Bronchial epithelial cell (primary cell): ENCODE results near the gene TSPOAP1. TPM values are rescaled to one million over a fixed set of nuclear protein-coding genes. Genes with fewer than 3 reads are reported as not detected.

Source experiments
- DNase-seq: peaks from one replicate; pipeline ENCODE4 v3.0.0-alpha.2; 2010; ENCODE audit warnings: low read depth
- FAIRE-seq: peaks from 2 replicates; lab custom pipeline; 2011; peaks lifted over from hg19 to GRCh38; lab: Jason Lieb, UNC
- H3K27me3 ChIP-seq: 2 replicates; pipeline ENCODE4 v1.5.1; 2011; ENCODE audit warnings: low read length; ENCODE audit not compliant: control insufficient read depth, insufficient read depth
- H3K36me3 ChIP-seq: 2 replicates; pipeline ENCODE4 v1.5.1; 2011; ENCODE audit warnings: low read length; ENCODE audit not compliant: control insufficient read depth, insufficient read depth
- H3K4me3 ChIP-seq: 2 replicates; pipeline ENCODE4 v1.5.1; 2011; ENCODE audit warnings: mild to moderate bottlenecking, low read depth, low read length, control low read depth
- CTCF ChIP-seq: IDR thresholded peaks from 2 replicates; pipeline ENCODE4 v1.5.1; 2011; ENCODE audit warnings: mild to moderate bottlenecking, moderate library complexity, low read length, control low read depth, inconsistent platforms; ENCODE audit not compliant: insufficient read depth, severe bottlenecking
- total RNA-seq: library from RNA; depleted of rRNA; stranded (reverse); fragments of >200 nt; gene quantifications from 2 replicates; pipeline ENCODE4 v1.2.1, GENCODE V29; 2014

The TSPOAP1 gene
- total RNA-seq, 1 donor from 2014 or later: 0.53 TPM

GRCh38 chr17:58364270-58364942 is 35.8 kb upstream of the TSPOAP1 start:
- no peak overlapping the region for H3K4me3 ChIP-seq
- peaks cover 17% of the 10 kb centered on the region for H3K36me3 ChIP-seq
- no peaks in the 10 kb centered on the region for H3K27me3 ChIP-seq
- DNase-seq (peak; percentile 76), FAIRE-seq (no peak)
- TF ChIP-seq CTCF: no peak

- FAIRE-seq (no peak), DNase-seq (no peak)
- Histone ChIP-seq H3K36me3 (peaks cover 20% of the 10 kb centered on the region), H3K4me3 (no peak overlapping the region), H3K27me3 (no peaks in the 10 kb centered on the region)
- TF ChIP-seq CTCF: no peak
Measured at GRCh38 chr17:58363457-58364185, 35.0 kb upstream of the TSPOAP1 start.

GRCh38 chr17:58362368-58363014 is 33.9 kb upstream of the TSPOAP1 start:
- no peak overlapping the region for H3K4me3 ChIP-seq
- H3K27me3 ChIP-seq: no peaks in the 10 kb centered on the region
- FAIRE-seq (no peak), DNase-seq (no peak)
- TF ChIP-seq CTCF: no peak
- peaks cover 29% of the 10 kb centered on the region for H3K36me3 ChIP-seq

- no peak overlapping the region for H3K4me3 ChIP-seq
- TF ChIP-seq CTCF: no peak
- peaks cover 35% of the 10 kb centered on the region for H3K36me3 ChIP-seq
- no peaks in the 10 kb centered on the region for H3K27me3 ChIP-seq
- no peak for DNase-seq
- no peak for FAIRE-seq
Measured at GRCh38 chr17:58360296-58361063, 31.9 kb upstream of the TSPOAP1 start.

GRCh38 chr17:58358408-58359172 is 30.0 kb upstream of the TSPOAP1 start:
- no peak for DNase-seq
- H3K27me3 ChIP-seq: no peaks in the 10 kb centered on the region
- TF ChIP-seq CTCF: no peak
- H3K36me3 ChIP-seq: peaks cover 37% of the 10 kb centered on the region
- H3K4me3 ChIP-seq: no peak overlapping the region
- no peak for FAIRE-seq
